SK-N-MC (cell line): ENCODE results near the gene TMEM167B.

Source experiments
- EZH2 ChIP-seq: fragments of 200-600 bp; sonication (generic); IDR thresholded peaks from one replicate; pipeline ENCODE4 v1.6.1; 2017; ENCODE audit warnings: antibody characterized with exemption
- POLR2AphosphoS5 ChIP-seq: IDR thresholded peaks from 2 replicates; pipeline ENCODE4 v1.6.1; 2012; ENCODE audit warnings: mild to moderate bottlenecking, low read depth, low read length, borderline replicate concordance

DNA sequence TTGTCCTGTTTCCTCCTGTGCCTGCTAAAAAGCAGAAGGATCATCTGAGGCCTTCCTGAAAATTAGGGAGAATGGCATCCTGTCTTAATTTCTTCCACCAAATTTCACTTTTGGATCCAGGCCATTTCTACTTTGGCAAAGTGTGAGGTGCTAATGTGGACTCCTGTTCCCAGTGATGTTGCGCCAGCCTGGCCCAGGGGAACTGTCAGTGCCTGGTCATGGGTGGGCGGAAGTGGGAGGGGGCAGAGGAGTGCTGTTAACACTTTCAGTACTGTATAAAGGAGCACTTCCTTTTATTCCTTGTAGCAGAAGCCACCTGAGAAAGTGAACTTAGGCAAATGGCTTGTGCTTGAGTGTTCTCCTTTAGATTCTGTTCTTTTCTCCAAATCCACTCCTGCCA lies 43.3 kb downstream of the TMEM167B start:
- no peak for TF ChIP-seq EZH2
- TF ChIP-seq POLR2AphosphoS5 = no peak
